Measurements from ENCODE around the gene PPP1R3E. TPM values are rescaled to one million over a fixed set of nuclear protein-coding genes. Genes with fewer than 3 reads are reported as not detected.

The PPP1R3E gene
- total and polyA plus RNA-seq, 2 of the 13 experiments (the other 11 are each of a cell fraction or from before 2014, with no cell fraction given) = 16.5 to 26.5 TPM

- TF ChIP-seq KDM5B (CRISPR knock-in tag; IDR thresholded peaks at IDR 0.05; ENCODE audit: borderline replicate concordance) (peak; percentile 97), ZBTB42 (CRISPR knock-in tag; IDR thresholded peaks at IDR 0.05) (peak; percentile 18; the same call in 1 of the 2 replicates), ZFP1 (CRISPR knock-in tag; IDR thresholded peaks at IDR 0.05) (peak; percentile 23; the same call in 1 of the 2 replicates), IRF2 (CRISPR knock-in tag; IDR thresholded peaks at IDR 0.05) (peak; percentile 80), ZFP37 (CRISPR knock-in tag; IDR thresholded peaks at IDR 0.05; ENCODE audit: borderline replicate concordance) (no peak), ELF1 (CRISPR knock-in tag; IDR thresholded peaks at IDR 0.05) (peak; percentile 45; the same call in 1 of the 2 replicates), ZNF569 (CRISPR knock-in tag; IDR thresholded peaks at IDR 0.05; ENCODE audit: borderline replicate concordance) (no peak), HCFC1 (IDR thresholded peaks at IDR 0.05; ENCODE audit: low read depth, low read length) (no peak), ZNF329 (CRISPR knock-in tag; IDR thresholded peaks at IDR 0.05; ENCODE audit: low read depth) (peak; percentile 23; the same call in 1 of the 2 replicates), ZNF577 (CRISPR knock-in tag; IDR thresholded peaks at IDR 0.05; ENCODE audit: borderline replicate concordance, low read depth) (no peak), ZXDC (CRISPR knock-in tag; IDR thresholded peaks at IDR 0.05) (no peak; the same call in 1 of the 2 replicates), SALL1 (CRISPR knock-in tag; IDR thresholded peaks at IDR 0.05) (peak; percentile 79), U2AF1 (optimal IDR thresholded peaks at IDR 0.05; ENCODE audit: low read depth, low read length) (no peak), ZNF572 (CRISPR knock-in tag; IDR thresholded peaks at IDR 0.05) (peak; percentile 87), FOXK1 (CRISPR knock-in tag; IDR thresholded peaks at IDR 0.05; ENCODE audit: borderline replicate concordance, low read depth) (peak; percentile 74; the same call in 1 of the 2 replicates), ZMYM2 (CRISPR knock-in tag; IDR thresholded peaks at IDR 0.05) (peak; percentile 96), ZNF556 (CRISPR knock-in tag; IDR thresholded peaks at IDR 0.05; ENCODE audit: borderline replicate concordance) (peak; percentile 96), REPIN1 (CRISPR knock-in tag; IDR thresholded peaks at IDR 0.05; ENCODE audit: borderline replicate concordance, low read depth) (no peak; the same call in 1 of the 2 replicates), ZNF180 (CRISPR knock-in tag; IDR thresholded peaks at IDR 0.05; ENCODE audit: borderline replicate concordance, low read depth) (no peak; the same call in 1 of the 2 replicates), AGO2 (optimal IDR thresholded peaks at IDR 0.05; ENCODE audit: low read depth, low read length) (peak; percentile 63)
- TF ChIP-seq, protein P1, sequence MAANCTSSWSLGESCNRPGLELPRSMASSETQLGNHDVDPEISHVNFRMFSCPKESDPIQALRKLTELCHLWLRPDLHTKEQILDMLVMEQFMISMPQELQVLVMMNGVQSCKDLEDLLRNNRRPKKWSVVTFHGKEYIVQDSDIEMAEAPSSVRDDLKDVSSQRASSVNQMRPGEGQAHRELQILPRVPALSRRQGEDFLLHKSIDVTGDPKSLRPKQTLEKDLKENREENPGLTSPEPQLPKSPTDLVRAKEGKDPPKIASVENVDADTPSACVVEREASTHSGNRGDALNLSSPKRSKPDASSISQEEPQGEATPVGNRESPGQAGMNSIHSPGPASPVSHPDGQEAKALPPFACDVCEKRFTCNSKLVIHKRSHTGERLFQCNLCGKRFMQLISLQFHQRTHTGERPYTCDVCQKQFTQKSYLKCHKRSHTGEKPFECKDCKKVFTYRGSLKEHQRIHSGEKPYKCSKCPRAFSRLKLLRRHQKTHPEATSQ (CRISPR knock-in tag; IDR thresholded peaks at IDR 0.05; ENCODE audit: borderline replicate concordance) = no peak
- TF ChIP-seq, protein P2, sequence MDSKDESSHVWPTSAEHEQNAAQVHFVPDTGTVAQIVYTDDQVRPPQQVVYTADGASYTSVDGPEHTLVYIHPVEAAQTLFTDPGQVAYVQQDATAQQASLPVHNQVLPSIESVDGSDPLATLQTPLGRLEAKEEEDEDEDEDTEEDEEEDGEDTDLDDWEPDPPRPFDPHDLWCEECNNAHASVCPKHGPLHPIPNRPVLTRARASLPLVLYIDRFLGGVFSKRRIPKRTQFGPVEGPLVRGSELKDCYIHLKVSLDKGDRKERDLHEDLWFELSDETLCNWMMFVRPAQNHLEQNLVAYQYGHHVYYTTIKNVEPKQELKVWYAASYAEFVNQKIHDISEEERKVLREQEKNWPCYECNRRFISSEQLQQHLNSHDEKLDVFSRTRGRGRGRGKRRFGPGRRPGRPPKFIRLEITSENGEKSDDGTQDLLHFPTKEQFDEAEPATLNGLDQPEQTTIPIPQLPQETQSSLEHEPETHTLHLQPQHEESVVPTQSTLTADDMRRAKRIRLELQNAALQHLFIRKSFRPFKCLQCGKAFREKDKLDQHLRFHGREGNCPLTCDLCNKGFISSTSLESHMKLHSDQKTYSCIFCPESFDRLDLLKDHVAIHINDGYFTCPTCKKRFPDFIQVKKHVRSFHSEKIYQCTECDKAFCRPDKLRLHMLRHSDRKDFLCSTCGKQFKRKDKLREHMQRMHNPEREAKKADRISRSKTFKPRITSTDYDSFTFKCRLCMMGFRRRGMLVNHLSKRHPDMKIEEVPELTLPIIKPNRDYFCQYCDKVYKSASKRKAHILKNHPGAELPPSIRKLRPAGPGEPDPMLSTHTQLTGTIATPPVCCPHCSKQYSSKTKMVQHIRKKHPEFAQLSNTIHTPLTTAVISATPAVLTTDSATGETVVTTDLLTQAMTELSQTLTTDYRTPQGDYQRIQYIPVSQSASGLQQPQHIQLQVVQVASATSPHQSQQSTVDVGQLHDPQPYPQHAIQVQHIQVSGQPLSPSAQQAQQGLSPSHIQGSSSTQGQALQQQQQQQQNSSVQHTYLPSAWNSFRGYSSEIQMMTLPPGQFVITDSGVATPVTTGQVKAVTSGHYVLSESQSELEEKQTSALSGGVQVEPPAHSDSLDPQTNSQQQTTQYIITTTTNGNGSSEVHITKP (CRISPR knock-in tag; IDR thresholded peaks at IDR 0.05; ENCODE audit: low read depth) = peak; percentile 89
Measured at GRCh38 chr14:23286020-23286901, 16.4 kb downstream of the PPP1R3E start, which contains the start of gene HOMEZ (continued).
